GM18507 (cell line): Measurements from ENCODE around the gene GCAT.

ENCODE experiments used
- DNase-seq: peaks from one replicate; pipeline ENCODE4 v3.0.0; 2011; ENCODE audit warnings: low read depth; ENCODE audit not compliant: insufficient read length; ENCODE audit errors: extremely low spot score
- FAIRE-seq: peaks from 2 replicates; lab custom pipeline; 2011; peaks lifted over from hg19 to GRCh38; lab: Jason Lieb, UNC

The GCAT gene

DNA sequence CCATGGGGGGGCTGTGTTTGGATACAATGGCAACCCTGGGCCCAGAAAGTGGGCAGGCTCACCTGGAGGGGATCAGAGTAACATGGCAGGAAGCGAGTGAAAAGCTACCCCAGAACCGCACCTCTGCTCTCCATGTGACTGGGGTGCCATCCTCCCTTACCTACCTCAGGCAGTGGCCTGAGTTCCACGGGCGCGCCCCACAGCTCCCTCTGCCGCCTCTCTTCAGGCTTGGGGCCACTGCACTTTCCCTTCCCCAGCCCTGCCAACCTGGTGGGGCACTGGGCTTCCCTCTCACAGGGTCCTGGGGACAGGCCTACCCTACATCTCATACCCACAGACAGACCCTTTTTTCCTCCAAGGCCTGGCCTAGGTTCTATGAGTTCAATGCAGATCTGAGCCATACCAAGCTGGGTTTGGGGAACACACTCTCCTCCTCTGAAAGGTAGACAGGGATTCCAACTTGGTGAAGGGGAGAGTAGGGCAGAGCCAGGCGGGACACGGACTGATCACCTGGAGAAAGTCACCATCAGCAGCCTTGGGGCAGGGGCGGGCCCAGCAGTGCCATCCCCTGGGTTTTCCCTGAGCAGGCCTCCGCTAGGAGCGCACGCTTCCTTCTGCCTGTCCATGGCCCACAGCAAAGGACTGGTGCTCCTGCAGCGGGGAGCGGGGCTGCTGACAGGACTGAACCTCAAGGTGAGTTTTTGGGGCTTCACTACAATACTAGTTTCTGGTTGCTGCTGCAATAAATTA, 22.5 kb downstream of the GCAT start:
- no peak for DNase-seq
- no peak for FAIRE-seq

GRCh38 chr22:37831472-37831871, 23.7 kb downstream of the GCAT start:
- DNase-seq = no peak
- FAIRE-seq = no peak

DNA sequence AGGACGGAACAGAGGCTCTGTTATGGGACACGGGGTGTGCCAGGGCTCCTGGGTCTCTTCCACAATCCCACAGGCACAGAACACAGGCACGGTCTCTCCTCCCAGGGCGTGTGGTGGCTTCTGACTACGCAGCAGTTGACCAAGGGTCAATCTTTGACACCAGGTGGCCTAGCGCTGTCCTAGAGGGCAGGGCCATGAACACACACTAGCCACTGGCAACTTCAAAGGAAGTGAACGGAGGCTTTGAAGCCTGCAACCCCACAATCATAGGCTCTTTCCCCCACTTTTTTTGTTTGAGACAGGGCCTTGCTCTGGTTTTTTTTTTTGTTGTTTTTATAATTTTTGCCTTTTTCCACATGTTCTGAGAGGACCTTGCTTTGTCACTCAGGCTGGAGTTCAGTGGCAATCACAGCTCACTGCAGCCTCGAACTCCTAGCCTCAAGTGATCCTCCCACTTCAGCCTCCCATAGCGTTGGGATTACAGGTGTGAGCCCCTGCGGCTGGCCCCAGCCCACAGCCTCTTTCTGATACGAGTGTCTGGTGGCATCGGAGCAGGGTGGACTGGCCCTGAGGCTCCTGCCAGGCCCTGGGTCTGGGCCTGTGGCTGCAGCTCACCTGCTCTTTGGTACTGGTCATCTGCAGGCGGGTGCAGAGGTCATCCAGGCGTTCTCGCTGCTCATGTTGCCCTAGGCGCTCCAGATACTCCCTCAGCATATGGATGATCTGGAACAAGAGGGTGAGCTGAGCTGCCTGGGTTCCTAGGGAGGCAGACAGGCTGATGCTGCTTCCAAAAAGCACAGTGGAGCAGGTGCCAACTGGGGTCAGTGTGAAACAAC, 24.5 kb downstream of the GCAT start:
- FAIRE-seq = no peak
- no peak for DNase-seq

- DNase-seq = no peak
- no peak for FAIRE-seq
These were observed 34.5 kb downstream of the GCAT start for GRCh38 chr22:37842015-37842793.

DNA sequence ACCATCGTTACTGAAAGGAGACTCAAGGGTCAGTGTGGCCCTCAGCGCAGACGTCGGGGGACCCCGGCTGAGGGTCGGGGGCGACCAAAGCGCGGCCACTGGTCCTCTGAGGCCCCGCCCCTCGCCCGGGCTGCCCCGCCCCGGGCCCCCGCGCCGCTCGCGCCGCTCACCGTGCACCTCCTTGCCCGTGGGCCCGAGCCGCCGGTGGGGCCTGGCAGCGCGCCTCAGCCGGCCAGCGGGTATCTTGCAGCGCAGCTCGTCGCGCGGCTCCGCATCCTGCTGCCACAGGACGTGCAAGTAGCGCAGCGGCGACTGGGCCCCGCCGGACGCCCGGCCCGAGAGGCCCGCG, 36.0 kb downstream of the GCAT start:
- no peak for DNase-seq
- no peak for FAIRE-seq

DNA sequence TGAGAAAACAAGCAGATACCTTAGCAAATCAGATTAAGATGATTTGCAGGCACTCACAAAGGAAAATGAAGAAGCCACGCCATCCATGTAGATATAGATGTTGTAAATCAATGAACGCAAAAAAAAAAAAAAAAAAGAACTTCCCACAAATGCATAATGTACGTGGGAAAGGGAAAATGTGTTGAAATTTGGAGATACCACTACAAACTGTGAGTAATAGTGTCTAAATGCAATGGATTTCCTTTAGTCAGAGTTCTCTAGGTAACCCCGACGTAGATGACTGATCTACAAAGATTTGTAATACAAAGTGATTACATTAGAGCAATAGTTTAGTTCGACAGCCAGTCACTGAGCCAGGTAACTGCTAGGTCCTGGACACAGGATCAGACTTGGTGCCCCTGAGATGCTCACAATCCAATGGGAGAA, 37.2 kb downstream of the GCAT start:
- FAIRE-seq (no peak), DNase-seq (no peak)

- FAIRE-seq (no peak), DNase-seq (no peak)
These were observed 38.7 kb downstream of the GCAT start for GRCh38 chr22:37846433-37846832.

DNA sequence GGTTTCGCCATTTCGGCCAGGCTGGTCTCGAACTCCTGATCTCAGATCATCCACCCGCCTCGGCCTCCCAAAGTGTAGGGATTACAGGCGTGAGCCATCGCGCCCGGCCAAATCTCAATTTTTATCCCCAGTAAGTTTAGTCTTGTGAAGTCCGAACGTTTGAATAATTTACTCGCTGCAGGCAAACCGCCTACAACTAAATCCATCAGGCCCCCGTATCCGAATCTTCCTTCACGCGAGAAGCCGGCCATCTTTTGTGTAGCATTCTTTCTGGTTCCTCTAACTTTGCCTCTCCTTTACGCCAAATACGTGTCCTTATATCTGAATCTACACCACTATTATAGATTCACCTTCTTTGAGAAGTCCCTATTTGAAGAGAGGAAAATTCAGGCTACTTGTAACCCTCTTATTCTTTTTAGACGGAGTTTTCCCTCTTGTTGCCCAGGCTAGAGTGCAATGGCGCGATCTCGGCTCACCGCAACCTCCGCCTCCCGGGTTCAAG, 40.9 kb downstream of the GCAT start:
- DNase-seq (no peak), FAIRE-seq (peak; percentile 36)

DNA sequence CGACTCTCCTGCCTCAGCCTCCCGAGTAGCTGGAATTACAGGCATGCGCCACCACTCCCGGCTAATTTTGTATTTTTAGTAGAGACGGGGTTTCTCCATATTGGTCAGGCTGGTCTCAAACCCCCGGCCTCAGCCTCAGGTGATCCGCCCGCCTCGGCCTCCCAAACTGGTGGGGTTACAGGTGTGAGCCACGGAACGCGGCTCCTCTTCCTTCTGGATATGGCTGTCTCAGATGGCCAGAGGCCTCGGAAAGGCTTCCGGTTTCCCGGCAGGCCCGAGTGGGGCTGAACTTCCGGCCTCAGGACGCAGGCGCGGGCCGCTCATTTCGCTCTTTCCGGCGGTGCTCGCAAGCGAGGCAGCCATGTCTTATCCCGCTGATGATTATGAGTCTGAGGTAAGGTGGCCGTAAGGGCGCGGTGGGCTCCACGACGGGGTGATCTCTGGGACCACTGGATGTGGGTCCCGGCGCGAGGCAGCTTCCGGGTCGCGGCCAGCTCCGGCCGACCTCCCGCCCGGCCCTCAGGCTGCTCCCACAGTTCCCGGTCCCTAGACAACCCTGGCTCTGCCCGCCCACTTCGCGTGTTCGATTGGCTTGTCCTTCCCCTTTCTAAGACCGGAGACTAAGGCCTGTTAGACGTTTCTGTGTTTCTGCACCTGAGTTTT, 41.5 kb downstream of the GCAT start, which contains the start of gene EIF3L:
TSS of gene EIF3L (plus strand) at position 331 of the 663 bp plus-strand sequence. CDS start at position 362, 31 bp downstream.
- DNase-seq (peak; percentile 89), FAIRE-seq (peak; percentile 85)

DNA sequence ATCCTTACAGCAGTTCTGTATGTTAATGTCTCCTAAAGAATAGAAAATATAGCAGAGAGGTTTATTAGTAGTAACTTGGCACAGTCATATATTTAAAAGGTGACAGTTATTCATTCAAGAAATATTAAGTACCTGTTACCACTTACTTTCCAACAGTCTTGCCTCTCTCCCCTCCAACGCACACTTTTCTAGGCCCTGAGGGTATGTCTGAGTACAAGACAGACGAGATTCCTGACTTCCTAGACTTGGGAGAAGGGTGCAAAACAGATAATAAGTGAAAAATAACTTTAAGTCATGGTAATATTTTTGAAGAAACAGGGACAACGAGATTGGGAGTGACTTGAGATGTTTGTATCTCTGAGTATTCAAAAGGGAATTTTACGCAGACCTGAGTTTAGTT, 43.1 kb downstream of the GCAT start:
- DNase-seq (no peak), FAIRE-seq (no peak)

GRCh38 chr22:37852418-37852817, 44.7 kb downstream of the GCAT start:
- DNase-seq = no peak
- no peak for FAIRE-seq

DNA sequence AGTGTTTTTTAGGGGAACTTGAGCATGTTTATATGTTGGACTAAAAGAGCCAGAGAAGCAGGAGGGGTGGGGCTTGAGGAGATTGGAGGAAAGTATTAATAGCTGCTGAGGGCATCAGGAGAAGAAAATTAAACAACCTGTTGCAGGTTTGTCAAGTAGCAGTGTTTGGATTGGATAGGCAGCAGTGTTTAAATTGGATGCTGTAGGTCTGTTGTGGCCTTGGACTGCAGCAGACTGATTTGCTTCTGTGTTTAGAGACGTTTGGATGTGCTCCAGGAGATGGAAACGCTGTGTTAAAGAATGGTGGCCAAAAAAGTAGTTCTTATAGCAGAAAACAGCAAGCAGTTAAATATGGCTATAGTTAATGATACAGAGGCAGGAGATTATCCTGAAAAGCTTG, 47.2 kb downstream of the GCAT start:
- DNase-seq (no peak), FAIRE-seq (no peak)

DNA sequence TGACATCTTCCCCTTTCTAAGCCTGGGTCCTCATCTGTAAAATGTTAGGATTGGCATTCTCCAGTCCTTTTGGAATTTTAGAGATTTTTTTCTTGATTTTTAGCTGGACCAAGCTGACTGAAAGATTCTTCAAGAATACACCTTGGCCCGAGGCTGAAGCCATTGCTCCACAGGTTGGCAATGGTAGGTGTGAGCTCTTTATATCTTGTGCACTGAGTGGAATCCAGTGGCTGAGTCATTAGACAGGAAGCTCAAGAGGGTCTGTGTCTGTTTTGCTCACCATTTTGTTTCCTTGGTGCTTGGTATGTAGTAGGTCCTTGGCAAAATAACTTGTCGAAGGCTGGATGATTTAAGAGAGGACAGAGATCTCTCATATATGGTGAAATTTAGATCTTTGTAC, 47.7 kb downstream of the GCAT start:
- FAIRE-seq = no peak
- no peak for DNase-seq

- FAIRE-seq (no peak), DNase-seq (no peak)
These were observed 53.2 kb downstream of the GCAT start for GRCh38 chr22:37860796-37861421.

DNA sequence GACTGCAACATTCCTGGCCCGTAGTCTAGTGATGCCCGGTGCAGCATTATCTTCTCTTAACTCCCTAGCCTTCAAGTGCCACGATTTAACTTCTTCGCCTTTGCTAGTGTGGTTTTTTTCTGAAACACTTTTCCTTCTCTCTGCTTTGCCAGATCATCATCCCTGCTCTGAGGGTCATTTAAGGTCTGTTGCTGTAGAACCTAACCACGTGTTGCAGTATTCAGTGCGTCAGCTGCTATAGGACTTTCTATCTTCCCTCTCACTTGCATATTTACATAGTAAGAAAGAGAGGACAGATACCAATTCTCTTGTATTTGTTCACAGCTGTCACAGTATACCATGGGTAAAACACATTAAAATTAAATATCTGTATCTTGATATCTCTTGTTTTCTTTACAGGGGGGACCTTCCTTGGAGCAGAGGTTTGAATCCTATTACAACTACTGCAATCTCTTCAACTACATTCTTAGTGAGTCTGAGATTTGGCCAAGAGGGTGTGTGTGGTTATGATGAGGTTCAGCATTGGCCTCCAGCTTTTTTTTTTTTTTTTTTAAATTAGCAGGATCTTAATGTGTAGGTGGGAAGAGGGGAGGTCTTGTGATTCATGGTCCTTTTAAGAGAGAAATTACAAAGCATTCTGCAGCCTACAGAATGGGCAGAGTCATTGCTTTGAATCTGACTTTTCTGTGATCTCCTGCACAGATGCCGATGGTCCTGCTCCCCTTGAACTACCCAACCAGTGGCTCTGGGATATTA, 55.0 kb downstream of the GCAT start:
- no peak for DNase-seq

GRCh38 chr22:37865510-37865909, 57.8 kb downstream of the GCAT start:
- DNase-seq = no peak
- no peak for FAIRE-seq

More for the DNA sequence above, 55.0 kb downstream of the GCAT start:
- no peak for FAIRE-seq
